ENCODE measurements around the gene NAPA. TPM values are rescaled to one million over a fixed set of nuclear protein-coding genes. Genes with fewer than 3 reads are reported as not detected.

Gene NAPA
- total and polyA plus RNA-seq, 8 donors = 106 to 131 (median 119) TPM

DNA sequence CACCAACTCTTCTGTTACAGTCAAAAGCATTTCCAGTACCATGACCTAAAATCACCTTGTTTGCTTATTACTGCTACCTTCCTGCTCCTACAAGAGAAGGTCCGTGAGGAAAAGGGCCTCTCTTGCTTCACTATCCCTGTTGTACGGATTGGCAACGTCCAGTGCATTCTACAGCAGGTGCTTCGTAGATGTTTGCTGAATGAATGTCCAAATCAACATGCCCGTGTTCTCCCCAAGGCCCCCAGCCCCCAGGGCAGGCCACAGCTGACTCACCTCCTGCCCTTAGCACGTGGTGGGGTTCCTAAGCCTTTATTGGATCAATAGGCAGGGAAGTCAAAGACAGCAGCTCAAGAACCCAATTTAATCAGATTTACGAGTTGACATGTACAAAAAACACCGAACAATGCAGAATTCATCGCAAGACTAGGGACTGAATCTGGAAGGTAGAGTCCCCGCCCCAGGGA lies 5.5 kb upstream of the NAPA start:
- Histone ChIP-seq H3K4me3 (no peak overlapping the region), H3K27me3 (peaks cover 0 to 26% of the 10 kb centered on the region in 2 donors), H3K27ac (no peak overlapping the region), H3K9me3 (no peaks in the 10 kb centered on the region), H3K4me1 (peaks cover 0 to 25% of the 10 kb centered on the region in 2 donors), H3K36me3 (no peaks in the 10 kb centered on the region)
- DNase-seq (no peak), ATAC-seq (no peak)
- intact Hi-C loops (cut with DNase I) = no loop called here
- TF ChIP-seq, protein P1, sequence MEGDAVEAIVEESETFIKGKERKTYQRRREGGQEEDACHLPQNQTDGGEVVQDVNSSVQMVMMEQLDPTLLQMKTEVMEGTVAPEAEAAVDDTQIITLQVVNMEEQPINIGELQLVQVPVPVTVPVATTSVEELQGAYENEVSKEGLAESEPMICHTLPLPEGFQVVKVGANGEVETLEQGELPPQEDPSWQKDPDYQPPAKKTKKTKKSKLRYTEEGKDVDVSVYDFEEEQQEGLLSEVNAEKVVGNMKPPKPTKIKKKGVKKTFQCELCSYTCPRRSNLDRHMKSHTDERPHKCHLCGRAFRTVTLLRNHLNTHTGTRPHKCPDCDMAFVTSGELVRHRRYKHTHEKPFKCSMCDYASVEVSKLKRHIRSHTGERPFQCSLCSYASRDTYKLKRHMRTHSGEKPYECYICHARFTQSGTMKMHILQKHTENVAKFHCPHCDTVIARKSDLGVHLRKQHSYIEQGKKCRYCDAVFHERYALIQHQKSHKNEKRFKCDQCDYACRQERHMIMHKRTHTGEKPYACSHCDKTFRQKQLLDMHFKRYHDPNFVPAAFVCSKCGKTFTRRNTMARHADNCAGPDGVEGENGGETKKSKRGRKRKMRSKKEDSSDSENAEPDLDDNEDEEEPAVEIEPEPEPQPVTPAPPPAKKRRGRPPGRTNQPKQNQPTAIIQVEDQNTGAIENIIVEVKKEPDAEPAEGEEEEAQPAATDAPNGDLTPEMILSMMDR (IDR thresholded peaks at IDR 0.05) = no peak

DNA sequence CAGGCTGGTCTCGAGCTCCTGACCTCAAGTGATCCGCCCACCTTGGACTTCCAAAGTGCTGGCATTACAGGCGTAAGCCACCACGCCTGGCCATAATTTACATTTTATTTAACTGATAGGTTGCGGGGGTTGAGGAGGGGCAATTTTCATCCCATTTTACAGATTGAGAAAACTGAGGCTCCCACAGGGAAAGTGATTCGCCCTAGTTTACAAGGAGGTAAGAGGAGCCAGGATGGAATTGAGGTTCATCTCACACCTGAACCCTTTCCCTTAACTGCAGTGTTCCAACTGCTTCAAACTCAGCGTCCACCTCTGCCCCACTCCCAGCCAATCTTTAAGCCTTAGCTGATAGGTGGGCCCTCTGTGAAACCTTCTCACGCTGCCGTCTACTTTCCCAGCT lies 4.0 kb upstream of the NAPA start:
- H3K27me3 ChIP-seq = peaks cover 0 to 26% of the 10 kb centered on the region in 2 donors
- no peak for ATAC-seq
- intact Hi-C loops (cut with DNase I) = loop anchor here in 1 of 2 donors (10.0 kb wide), 1 partner anchor 186 kb away; no protein-coding TSS in a partner anchor
- TF ChIP-seq, protein P1 (IDR thresholded peaks at IDR 0.05) = no peak
- no peak for DNase-seq
- H3K36me3 ChIP-seq = no peaks in the 10 kb centered on the region
- peaks cover 0 to 26% of the 10 kb centered on the region in 2 donors for H3K4me1 ChIP-seq
- no peak overlapping the region for H3K27ac ChIP-seq
- H3K4me3 ChIP-seq = no peak overlapping the region
- no peaks in the 10 kb centered on the region for H3K9me3 ChIP-seq

DNA sequence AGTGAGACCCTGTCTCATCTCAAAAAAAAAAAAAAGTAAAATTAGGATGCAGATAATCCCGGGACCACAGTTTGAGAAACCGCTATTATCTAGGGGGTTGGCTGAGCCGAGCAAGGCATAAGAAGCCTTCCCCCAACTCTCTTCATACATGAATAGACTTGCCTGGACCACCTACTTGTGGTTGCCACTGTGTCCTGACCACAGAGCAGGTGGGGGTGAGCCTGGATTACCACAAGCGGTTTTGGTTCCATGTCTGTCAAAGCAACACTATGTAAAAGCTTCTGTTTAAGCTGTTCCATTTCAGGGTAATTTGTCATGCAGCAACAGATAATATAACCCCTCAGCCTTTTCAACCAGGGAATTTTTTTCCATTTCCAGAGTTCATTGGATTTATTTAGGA lies 3.3 kb upstream of the NAPA start:
- H3K36me3 ChIP-seq = no peaks in the 10 kb centered on the region
- no peak overlapping the region for H3K4me3 ChIP-seq
- DNase-seq (no peak), ATAC-seq (no peak)
- peaks cover 5 to 26% of the 10 kb centered on the region in 2 donors for H3K4me1 ChIP-seq
- TF ChIP-seq, protein P1 (IDR thresholded peaks at IDR 0.05) = no peak
- peaks cover 0 to 26% of the 10 kb centered on the region in 2 donors for H3K27me3 ChIP-seq
- no peaks in the 10 kb centered on the region for H3K9me3 ChIP-seq
- H3K27ac ChIP-seq = no peak overlapping the region
- intact Hi-C loops (cut with DNase I) = loop anchor here in 1 of 2 donors (10.0 kb wide), 1 partner anchor 187 kb away; no protein-coding TSS in a partner anchor

GRCh38 chr19:47514151-47514868 lies 553 bp downstream of the NAPA start:
- ATAC-seq (no peak), DNase-seq (peak in 2 of 4 donors; percentile 49 to 65)
- H3K4me1 ChIP-seq = peaks cover 32 to 59% of the 10 kb centered on the region in 2 donors
- no peaks in the 10 kb centered on the region for H3K36me3 ChIP-seq
- intact Hi-C loops (cut with DNase I) = loop anchor here in 1 of 2 donors (10.0 kb wide), 1 partner anchor 190 kb away; no protein-coding TSS in a partner anchor
- H3K9me3 ChIP-seq = no peaks in the 10 kb centered on the region
- H3K27me3 ChIP-seq = no peaks in the 10 kb centered on the region
- peak overlapping the region; percentile 91 to 98 for H3K4me3 ChIP-seq
- TF ChIP-seq, protein P1 (IDR thresholded peaks at IDR 0.05) = no peak
- peak overlapping the region; percentile 90 to 96 for H3K27ac ChIP-seq

DNA sequence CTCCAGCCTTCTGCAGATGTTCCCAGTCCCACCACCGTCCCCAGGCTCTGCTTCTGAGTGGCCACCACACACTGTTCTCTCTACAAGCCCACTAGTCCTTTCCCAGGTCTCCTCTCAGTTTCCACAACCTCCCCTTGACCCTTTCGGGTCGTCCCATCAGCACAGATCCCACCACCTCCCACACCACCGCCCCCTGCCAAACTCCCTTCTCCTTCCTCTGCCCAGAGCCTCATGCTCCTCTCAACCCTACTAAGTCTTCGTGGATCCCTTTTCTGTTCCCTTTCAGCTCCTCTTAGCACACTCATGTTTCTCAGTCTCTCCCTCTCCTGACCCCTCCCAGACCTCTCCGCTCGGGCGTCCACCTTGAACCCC lies 1.9 kb downstream of the NAPA start:
- ATAC-seq = no peak
- Histone ChIP-seq H3K27me3 (no peaks in the 10 kb centered on the region), H3K9me3 (no peaks in the 10 kb centered on the region), H3K4me3 (peak overlapping the region in 1 of 2 donors; percentile 98), H3K36me3 (no peaks in the 10 kb centered on the region), H3K4me1 (peaks cover 32 to 72% of the 10 kb centered on the region in 2 donors), H3K27ac (peak overlapping the region; percentile 55 to 60)
- intact Hi-C loops (cut with DNase I) = loop anchor here in 1 of 2 donors (10.0 kb wide), 1 partner anchor 192 kb away; no protein-coding TSS in a partner anchor
- DNase-seq = no peak
- TF ChIP-seq, protein P1 (IDR thresholded peaks at IDR 0.05) = no peak

Measured in left lung (tissue), 10 donors.